Adipose tissue (tissue), 3 donors: Measurements from ENCODE around the gene HOXA4. TPM values are rescaled to one million over a fixed set of nuclear protein-coding genes. Genes with fewer than 3 reads are reported as not detected.
A peak's percentile ranks its signal among the peaks of the same experiment; 100 is the strongest.

Source experiments
- H3K27ac ChIP-seq: one replicate; pipeline ENCODE4 v1.5.1; 2013; ENCODE audit warnings: low read depth, low read length
- WGBS, 3 donors: extraction: QIAGEN DNeasy Blood & Tissue Kit; methylation state at CpG; one replicate each; pipeline ENCODE4 v1.1.7; 2013; 5-methylcytosine and 5-hydroxymethylcytosine counted together
- polyA plus RNA-seq, 3 donors: library from polyadenylated mRNA; stranded (reverse); fragments of 200-250 nt; gene quantifications; one replicate each; pipeline ENCODE4 v1.2.3, GENCODE V29; 2013
- donor health status: healthy with polysubstance abuse.
- donor health status: Bipolar disorder and iron deficiency.
- donor health status: healthy.

Gene HOXA4
- polyA plus RNA-seq, 3 donors: 1.2 to 19.8 (median 4.9) TPM

DNA sequence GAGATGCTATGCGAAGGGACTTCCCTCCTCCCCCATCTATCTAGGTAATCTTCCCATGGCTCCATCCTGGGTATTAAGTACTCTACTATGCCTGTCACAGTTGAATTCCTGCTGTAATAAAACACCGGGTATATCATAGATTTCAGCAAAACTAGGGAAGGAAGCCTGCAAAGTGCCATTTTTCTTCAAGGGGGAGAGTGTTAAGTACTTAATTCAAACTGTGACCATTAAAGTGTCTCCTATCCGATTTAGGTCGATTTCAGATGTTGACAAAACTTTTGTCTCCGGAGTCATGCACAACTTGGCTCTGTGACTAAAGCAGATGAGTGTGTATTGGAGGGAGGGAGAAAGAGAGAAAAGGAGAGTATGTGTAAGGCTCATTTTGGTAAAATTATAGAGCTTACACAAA is 4.6 kb downstream of the HOXA4 start:
- 22 to 55% (median 51%) methylated on average over 5 of the region's 5 CpGs for WGBS, 3 donors
- no peak overlapping the region for H3K27ac ChIP-seq

DNA sequence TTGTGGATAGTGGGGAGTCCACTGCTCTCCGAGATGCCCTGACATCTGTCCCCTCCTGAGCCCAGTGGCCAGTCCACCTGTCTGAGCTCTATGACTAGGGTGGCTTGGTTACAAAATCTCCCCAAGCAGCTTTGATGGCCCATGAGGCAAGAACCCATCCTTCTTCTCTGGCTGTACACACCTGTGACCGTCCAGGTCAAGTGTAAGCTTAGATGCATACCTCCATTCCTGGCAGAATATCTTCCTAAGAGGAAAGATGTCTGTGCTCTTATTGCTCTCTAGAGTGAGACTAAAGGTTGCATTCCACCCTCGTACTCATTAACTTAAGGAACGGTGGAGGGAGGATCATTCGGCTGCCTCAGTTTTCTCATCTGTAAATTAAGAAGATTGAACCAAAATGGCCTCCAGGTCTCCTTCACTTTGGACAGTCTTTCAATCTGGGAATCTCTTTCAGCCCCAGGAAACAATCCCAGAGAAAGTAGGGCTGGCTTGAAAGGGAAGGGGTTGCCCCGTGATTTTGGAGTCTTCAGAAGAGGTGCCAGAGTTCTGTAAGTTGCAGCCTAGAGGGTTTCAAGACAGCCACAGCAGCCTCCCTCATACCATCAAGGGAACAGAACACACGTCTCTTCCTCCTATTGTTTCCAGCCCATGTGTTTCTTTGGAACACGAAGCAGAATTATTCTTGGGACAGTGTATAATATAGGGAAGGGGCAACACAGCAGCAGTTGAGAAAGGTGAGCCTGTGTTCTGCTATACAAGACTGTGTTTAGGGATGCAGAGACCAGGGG is 5.5 kb downstream of the HOXA4 start:
- H3K27ac ChIP-seq: no peak overlapping the region
- 39 to 73% (median 73%) methylated on average over 8 of the region's 8 CpGs for WGBS, 3 donors

DNA sequence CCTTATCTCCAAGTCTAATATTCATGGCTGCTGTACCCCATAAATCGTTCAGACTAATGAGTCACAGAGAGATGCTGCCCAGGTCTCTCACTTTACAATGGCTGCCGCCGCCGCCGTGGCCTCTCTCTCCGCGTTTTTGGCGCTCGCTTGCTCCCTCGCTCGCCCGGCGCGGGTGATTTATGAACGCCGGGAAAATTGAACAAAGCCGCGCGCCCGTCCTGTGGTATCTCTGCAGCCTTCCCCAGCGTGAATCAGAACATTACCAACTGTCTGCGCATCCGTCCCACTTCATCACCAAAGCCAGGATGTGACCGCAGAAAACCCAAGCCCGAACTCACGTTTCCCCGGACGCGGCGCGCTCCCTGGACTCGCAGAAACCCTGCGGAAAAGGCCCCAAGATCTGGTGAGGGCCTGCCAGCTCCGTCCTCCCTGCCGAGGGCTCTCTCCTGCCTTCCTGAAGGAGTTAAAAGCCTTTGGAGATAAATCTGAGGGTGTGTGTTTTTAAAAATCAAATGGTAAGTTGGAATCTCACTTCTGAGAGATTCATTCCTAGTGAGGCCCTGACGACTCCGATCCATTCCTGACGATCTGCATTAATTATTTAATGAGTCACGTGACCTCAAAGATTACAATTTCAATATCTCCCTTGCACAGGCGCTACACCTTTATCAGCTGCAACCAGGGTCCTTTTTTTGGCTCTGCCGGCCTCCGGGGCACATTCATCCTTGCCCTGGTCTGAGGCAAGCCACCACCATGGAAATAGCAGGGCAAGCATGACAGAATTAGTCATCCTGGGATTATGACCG is 6.3 kb downstream of the HOXA4 start:
- H3K27ac ChIP-seq: no peak overlapping the region
- 30 to 65% (median 56%) methylated on average over 43 of the region's 43 CpGs for WGBS, 3 donors

DNA sequence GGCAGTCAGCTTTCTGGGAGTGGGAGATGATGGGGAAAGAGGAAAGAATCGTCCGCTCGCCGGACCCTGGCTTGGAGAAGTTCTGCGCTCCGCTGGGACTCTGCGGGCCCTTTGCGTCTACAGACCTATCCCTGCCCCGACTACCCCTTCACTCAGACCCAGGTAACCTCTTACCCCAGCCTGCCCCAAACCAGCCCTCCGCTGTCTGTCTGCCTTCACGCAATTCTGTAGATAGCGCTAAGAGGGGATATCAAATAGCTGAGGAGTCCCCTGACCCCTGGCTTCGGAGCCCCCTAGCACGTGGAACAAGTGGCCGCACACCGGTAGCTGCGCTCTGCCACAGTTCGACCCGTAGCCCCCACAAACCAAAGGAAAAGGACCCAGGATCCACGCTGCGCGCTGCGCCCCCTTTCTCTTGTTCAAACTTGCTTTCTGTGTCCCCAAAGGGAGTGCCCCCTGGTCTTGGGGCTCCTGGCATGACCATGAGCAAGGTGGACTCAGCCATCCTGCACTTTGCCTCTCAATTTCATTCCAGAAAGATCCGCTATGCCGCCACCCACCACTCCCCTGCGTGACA is 7.0 kb downstream of the HOXA4 start:
- H3K27ac ChIP-seq: peak overlapping the region; percentile 89
- WGBS, 3 donors: 29 to 72% (median 69%) methylated on average over 22 to 26 of the region's 26 CpGs

DNA sequence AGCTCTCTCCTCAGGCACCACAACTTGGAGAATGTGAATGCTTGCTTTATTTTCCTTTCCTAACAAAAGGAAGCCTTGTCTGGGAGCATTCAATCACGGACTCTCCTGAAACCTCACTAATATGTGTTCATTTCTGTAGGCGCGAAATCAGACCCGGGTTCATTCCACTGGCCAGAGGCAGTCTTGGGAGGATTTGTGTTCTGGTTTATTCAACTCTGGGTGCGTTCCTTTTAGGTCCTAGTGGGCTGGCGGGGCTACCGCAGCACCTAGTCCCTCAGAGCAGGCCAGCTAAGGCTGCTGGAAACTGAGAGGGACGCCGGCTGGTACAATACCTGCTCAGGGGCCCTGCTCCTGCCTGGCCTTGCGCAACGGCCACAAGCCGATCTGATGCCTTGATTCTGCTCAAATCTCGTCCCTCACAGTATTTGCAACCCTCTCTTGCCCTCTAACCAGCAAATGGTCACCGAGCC is 7.5 kb downstream of the HOXA4 start:
- H3K27ac ChIP-seq: peak overlapping the region; percentile 89
- WGBS, 3 donors: 17 to 53% (median 49%) methylated on average over 14 of the region's 14 CpGs

DNA sequence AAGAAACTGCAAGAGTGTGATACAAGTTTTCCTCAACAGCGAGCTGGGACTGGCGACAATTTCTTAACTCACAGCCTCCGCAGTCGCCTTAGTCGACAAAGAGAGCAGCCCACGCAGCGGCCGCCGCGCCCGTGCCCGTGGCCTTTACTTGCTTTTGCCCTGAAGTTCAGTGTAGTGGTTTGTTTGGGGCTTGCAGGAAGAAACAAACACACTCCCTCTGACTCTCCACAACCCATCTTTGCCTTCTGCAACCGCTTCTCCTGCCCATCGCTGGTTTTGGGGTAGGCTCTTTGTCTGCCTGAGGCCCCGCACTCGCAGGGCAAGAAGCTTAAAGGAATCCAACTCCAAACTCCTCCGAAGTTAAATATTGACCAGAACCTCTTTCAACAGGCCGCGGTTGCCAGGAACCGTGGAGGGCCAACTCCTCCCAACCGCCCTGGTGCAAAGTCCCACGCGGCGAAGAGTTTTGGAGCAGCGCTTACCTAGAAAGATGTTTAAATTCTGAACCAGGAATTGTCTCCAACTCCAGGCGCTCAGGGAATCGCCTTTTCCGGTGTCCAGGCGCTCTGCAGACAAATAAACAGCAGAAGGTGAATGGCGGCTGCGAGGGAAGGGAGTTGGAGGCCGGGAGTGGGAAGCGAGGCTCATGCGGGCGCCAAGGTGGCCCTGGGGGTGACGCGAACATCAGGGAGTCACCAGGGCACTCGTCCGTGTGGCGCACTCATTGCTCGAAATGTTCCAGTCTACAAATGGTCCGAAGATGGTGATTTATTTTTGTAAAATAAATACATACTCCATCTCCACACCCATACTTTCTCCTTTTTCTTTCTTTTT is 8.3 kb downstream of the HOXA4 start:
- WGBS, 3 donors: 25 to 64% (median 54%) methylated on average over 42 of the region's 42 CpGs
- peak overlapping the region; percentile 40 for H3K27ac ChIP-seq

DNA sequence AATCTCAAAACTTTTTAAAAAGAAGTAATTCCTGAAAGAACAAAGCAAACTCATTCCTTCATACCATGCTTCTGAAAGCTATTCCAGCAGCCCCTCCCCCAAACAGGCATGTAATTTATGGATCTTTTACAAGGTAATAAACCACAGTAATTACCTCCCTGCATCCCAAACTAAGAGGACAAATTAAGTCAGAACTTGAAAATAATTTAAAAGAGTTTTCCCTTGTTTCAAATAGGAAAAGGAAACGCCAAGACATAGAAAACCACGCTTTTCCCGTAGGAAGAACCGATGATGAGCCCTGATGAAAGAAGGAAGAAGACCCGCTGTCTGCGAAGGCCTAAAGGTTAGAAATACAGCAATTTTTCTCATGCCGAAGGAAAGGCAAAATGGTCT is 8.9 kb downstream of the HOXA4 start:
- WGBS, 3 donors: 36 to 63% (median 57%) methylated on average over 7 of the region's 7 CpGs
- peak overlapping the region; percentile 40 for H3K27ac ChIP-seq

DNA sequence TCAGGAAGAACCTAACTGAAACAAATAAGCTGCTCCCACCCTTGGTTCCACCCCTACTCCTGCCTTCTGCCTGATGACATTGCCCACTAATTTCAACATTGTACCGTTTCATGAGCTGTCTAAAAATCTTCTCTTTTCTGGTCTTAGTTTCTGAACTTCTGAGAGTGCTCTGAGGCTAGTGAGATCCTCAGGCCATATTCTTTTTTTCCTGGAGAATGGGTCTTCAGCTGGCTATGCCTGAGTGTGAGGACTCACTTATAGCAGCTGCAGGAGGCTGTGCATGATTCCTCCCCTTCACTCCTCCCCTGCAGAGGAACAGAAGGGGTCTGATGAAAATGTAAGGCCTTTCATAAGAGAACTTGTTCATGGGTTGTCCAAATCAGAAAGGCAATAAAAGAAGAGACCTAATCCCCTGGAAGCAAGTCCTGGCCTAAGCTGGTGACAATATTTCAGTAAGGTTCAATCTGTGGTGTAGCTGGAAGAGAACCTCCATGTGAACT is 11.1 kb downstream of the HOXA4 start:
- H3K27ac ChIP-seq: no peak overlapping the region

DNA sequence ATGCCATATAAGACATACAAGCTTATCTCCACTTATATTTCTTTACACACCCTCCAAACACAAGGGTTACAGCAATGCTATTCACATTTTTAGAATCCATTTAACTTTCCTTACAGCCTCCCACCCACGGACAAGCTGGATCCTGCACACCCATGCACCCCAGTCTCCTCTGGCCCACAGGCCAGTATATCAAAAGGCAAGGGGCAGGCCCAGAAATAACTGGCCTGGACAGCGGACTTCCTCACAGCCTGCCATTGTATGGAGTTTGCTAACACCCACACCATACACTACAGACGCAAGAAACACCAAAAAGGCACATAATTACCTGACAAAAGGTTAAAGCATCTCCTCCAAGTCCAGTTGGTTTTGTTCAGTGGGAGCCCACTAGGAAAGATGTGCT is 12.0 kb downstream of the HOXA4 start:
- WGBS, 3 donors: 36 to 38% (median 37%) methylated on average over 3 of the region's 3 CpGs
- H3K27ac ChIP-seq: no peak overlapping the region

More for the DNA sequence above, 11.1 kb downstream of the HOXA4 start:
- WGBS, 3 donors: 20 to 44% (median 33%) methylated on average over 1 of the region's 1 CpG

DNA sequence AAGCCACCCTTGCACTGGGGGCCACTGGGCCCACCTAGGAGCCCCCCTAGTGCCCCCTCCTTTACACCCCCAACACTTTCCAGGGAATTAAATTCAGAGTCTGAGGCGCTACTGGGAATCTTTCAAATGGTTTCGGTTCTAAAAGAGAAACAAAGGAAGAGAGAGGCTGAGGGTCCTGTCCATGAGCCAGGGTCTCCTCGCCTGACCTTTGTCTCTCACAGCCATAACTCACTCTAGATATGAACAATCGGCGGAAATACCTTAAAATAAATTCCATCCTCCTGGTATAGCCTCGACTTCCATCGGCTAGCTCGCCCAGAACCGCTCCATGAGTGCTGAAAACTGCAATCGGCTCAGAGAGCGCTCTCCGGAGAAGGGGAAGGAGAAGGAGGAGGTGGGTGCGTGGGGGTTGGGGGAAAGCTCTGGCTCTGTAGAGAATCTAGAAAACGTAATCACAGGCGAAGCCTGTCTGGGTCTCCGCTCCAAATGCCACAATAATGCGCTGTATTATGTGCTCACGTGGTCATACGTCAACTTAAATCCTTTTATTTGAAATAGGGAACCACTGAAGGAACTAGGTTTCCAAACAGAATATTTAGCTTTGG is 12.6 kb downstream of the HOXA4 start:
- WGBS, 3 donors: 26 to 42% (median 34%) methylated on average over 19 of the region's 19 CpGs
- H3K27ac ChIP-seq: no peak overlapping the region

DNA sequence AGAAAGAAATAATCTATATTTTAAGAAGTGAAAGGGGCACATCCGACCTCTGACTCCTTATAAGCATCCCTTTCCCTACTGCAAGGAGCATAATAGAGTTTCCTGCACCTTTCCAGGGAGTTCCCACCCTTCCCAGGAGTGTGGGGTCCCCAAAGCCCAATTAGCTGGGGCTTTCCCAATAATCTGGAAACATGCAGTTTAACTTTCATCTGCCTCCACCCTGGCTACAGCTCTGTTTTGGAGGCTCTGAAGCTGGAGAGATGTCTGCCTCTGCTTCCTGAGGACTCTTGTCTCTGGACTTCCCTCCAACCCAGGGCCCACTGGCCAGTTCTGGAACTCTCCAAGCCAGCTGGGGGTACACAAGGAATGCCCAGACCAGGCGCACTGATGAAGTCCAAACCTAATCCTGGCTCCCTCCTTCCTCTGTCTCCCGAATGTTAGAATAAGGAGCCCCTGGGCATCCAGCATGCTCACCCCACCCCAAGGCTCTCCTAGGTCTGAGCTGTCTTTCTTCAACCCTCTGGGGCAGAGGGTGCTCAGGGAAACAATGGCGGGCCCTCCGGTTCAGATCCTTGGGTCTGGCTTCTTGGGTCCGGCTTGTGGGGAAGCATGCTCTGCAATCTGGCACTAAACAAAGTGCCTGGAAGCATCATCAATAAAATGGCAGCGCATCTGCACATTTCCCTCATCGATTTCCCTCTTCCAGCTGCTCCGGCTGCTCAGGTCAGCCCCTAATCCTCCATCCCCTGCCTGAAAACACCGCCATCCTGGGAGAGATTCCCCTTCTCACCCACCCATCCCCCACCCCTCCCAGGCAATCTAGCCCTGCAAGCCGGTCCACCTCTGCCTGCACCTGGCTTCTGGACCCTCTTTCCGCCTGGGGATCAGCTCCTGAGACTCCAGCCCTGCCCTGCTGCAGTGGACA is 13.3 kb downstream of the HOXA4 start:
- H3K27ac ChIP-seq: no peak overlapping the region
- 21 to 53% (median 52%) methylated on average over 12 of the region's 12 CpGs for WGBS, 3 donors

DNA sequence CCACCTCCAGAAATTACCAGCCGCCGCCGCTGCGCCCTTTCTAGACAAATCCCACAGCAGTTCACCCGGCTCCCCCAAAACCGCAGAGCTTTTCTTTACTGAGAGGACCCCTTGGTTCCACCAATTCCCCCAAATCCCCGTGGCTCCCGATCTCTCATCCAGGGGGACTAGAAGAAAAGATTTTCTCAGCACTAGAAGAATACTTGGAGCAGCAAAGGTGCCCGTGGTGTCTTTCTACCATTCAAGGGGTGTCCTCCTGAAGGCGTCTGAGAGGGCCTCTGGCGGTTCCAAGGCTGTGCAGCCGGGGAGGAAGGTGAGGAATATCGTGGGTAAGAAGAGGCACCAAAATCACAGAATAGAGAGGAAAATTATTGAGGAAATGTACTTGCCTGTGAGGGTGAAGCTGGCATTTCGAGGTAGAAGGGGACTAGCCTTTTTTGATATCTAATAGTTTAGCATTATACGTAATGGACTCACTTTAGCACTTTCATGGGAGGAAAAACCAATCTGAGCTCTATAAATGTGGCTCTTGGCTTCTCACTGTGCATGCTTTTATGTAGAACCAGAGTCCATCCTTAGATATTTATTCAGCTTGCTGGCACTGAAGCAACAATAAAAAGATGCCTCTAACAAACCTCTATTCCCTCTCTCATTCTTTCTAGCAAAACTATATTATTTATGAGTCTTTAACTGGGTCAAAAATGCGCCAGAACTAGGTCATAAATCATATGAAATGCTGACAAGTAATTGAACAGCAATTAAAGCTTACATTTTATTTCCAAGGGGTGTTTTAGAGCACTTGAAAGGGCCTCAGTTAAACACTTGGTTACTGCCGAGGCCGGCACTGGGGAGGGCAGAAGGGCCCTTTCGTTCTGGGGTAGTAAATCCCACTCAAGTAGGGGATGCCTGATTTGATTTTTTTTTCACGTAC is 14.3 kb downstream of the HOXA4 start:
- H3K27ac ChIP-seq: no peak overlapping the region
- WGBS, 3 donors: 39 to 53% (median 50%) methylated on average over 20 of the region's 20 CpGs

DNA sequence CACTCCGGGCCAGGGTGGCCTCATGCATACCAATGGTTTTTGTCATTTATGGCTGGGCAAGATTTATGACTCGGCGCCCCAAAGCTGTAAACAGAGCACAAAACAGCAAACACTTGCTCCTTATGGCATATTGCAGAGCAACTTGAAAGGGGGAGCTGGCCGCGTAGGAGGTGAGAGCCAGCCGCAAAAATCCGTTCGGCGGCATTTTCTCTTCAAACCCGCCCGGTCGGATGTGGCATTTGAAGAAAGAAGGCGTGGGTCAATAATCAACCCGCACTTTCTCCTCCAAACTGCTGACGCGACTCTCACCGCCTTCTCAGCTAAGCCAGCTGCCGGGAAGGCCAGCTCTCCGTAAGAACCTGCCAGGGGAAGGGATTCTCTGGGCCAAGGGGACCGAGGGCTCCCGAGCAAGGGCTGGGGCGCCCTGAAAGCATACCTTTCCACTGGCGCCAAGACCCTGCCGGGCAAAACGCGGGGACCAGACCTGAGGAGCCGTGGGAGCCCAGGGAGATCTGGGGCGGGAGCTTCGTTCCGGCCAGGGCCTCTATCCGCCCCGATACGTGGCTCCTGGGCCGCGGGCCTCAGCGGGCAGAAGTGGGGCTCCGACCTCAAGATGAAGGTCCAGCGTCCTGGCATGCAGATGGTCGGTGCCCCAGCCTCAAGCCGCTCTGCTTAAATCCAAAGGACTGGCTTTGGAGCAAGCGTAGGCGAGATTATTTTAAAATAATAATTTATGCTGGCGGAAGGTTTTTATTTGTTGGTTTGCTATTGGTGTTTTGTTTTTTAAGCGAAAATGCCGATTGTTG is 15.1 kb downstream of the HOXA4 start:
- WGBS, 3 donors: 21 to 49% (median 46%) methylated on average over 45 of the region's 45 CpGs
- H3K27ac ChIP-seq: peak overlapping the region; percentile 87

DNA sequence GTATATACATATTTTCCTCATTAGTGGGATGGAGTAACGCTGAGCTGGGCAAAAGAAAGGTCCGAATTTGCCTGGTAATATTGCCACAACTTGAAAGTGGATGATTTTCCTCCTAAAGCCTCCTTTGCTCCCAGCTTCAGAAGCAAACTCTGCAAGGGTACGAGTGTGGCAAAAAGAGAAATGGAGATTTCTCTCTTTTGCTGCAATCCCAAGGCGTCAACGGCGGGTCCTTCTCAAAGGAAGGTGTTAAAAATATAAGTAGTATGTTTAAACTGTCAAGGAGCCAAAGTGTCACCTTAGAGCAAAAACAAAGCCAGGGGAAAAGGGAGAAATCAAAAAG is 15.7 kb downstream of the HOXA4 start:
- H3K27ac ChIP-seq: peak overlapping the region; percentile 87
- 21 to 44% (median 39%) methylated on average over 6 of the region's 6 CpGs for WGBS, 3 donors
